IMR-90 (cell line): ENCODE data around the gene RBBP8. TPM values are rescaled to one million over a fixed set of nuclear protein-coding genes. Genes with fewer than 3 reads are reported as not detected.

ENCODE experiments used
- ATAC-seq: fragments of 200-7000 bp; cut with Tn5 transposase; 2 replicates; pipeline ENCODE4 v1.9.1; 2020; ENCODE audit warnings: low read depth, mild to moderate bottlenecking, moderate library complexity
- BruUV-seq: library from RNA; stranded (reverse); fragments of 400-500 nt; replicated peaks from 2 replicates; lab custom pipeline; 2021; lab: Mats Ljungman, UMichigan
- CTCF ChIA-PET: fragments of 300-600 bp; formaldehyde crosslinking; extraction: SDS; loops from one replicate; lab custom pipeline; 2021; ENCODE audit warnings: antibody characterized with exemption; lab: Yijun Ruan, JAX
- POLR2A ChIA-PET: fragments of 300-600 bp; sonication (Branson Sonifier 250); formaldehyde crosslinking; loops from one replicate; lab custom pipeline; 2022; ENCODE audit warnings: antibody characterized with exemption; ENCODE audit not compliant: unreplicated experiment; lab: Charles Lee
- DNase-seq: peaks from one replicate; pipeline ENCODE4 v3.0.0; 2013
- H2AFZ ChIP-seq: replicated peaks from 2 replicates; pipeline ENCODE3; 2013; ENCODE audit warnings: low read length, mild to moderate bottlenecking; ENCODE audit not compliant: poor library complexity
- H2AK5ac ChIP-seq: 2 replicates; pipeline ENCODE4 v1.6.1; 2013; ENCODE audit warnings: low read depth, low read length, inconsistent platforms
- H2AK9ac ChIP-seq: replicated peaks from 2 replicates; pipeline ENCODE3; 2013; ENCODE audit warnings: mild to moderate bottlenecking, low read depth, low read length, moderate library complexity; ENCODE audit not compliant: poor library complexity
- H2BK120ac ChIP-seq: 2 replicates; pipeline ENCODE4 v1.6.1; 2013; ENCODE audit warnings: low read depth, low read length, inconsistent platforms
- H2BK15ac ChIP-seq: 3 replicates; pipeline ENCODE4 v1.6.1; 2013; ENCODE audit warnings: low read depth, low read length, inconsistent platforms
- H2BK20ac ChIP-seq: 2 replicates; pipeline ENCODE4 v1.6.1; 2013; ENCODE audit warnings: low read depth, mild to moderate bottlenecking, inconsistent platforms, low read length, moderate library complexity
- H2BK5ac ChIP-seq: 2 replicates; pipeline ENCODE4 v1.6.1; 2013; ENCODE audit warnings: mild to moderate bottlenecking, low read depth, low read length, inconsistent platforms; ENCODE audit not compliant: poor library complexity, severe bottlenecking
- H3K14ac ChIP-seq: replicated peaks from 2 replicates; pipeline ENCODE4 v1.6.1; 2013; ENCODE audit warnings: low read depth, low read length, inconsistent platforms
- H3K18ac ChIP-seq: 2 replicates; pipeline ENCODE4 v1.6.1; 2013; ENCODE audit warnings: low read depth, low read length, control low read depth
- H3K23ac ChIP-seq: 2 replicates; pipeline ENCODE4 v1.6.1; 2013; ENCODE audit warnings: low read depth, low read length, inconsistent platforms
- H3K27ac ChIP-seq: 2 replicates; pipeline ENCODE4 v1.5.1; 2013; ENCODE audit warnings: mild to moderate bottlenecking, control low read depth, low read length; ENCODE audit not compliant: insufficient read depth
- H3K27me3 ChIP-seq: 2 replicates; pipeline ENCODE4 v1.6.1; 2013; ENCODE audit warnings: low read length; ENCODE audit not compliant: control insufficient read depth, insufficient read depth
- H3K36me3 ChIP-seq: 2 replicates; pipeline ENCODE4 v1.6.1; 2013; ENCODE audit warnings: low read length, mixed read lengths; ENCODE audit not compliant: control insufficient read depth, insufficient read depth
- H3K4ac ChIP-seq: 2 replicates; pipeline ENCODE4 v1.6.1; 2013; ENCODE audit warnings: low read depth, low read length, inconsistent platforms
- H3K4me1 ChIP-seq: 2 replicates; pipeline ENCODE4 v1.6.1; 2013; ENCODE audit warnings: low read length, mixed read lengths; ENCODE audit not compliant: control insufficient read depth, insufficient read depth
- H3K4me2 ChIP-seq: 2 replicates; pipeline ENCODE4 v1.6.1; 2013; ENCODE audit warnings: low read depth, mild to moderate bottlenecking, control low read depth, low read length, moderate library complexity
- H3K4me3 ChIP-seq: 2 replicates; pipeline ENCODE4 v1.5.1; 2013; ENCODE audit warnings: low read depth, mild to moderate bottlenecking, control low read depth, low read length, moderate library complexity; ENCODE audit not compliant: insufficient read depth
- H3K56ac ChIP-seq: 2 replicates; pipeline ENCODE4 v1.6.1; 2013; ENCODE audit warnings: low read length, inconsistent platforms; ENCODE audit not compliant: insufficient read depth; ENCODE audit errors: extremely low read depth
- H3K79me1 ChIP-seq, 2 experiments: 2 replicates each; pipeline ENCODE4 v1.6.1; 2013; ENCODE audit warnings: low read length in 2 of 2, inconsistent platforms in 1 of 2, low read depth in 1 of 2
- H3K9ac ChIP-seq: 2 replicates; pipeline ENCODE4 v1.6.1; 2013; ENCODE audit warnings: low read depth, low read length, control low read depth
- H3K9me1 ChIP-seq: 2 replicates; pipeline ENCODE4 v1.6.1; 2013; ENCODE audit warnings: low read length, inconsistent platforms; ENCODE audit not compliant: insufficient read depth
- H3K9me3 ChIP-seq: 2 replicates; pipeline ENCODE4 v1.6.1; 2013; ENCODE audit warnings: low read length; ENCODE audit not compliant: control insufficient read depth, insufficient read depth
- H4K20me1 ChIP-seq: 2 replicates; pipeline ENCODE4 v1.6.1; 2013; ENCODE audit warnings: low read length, inconsistent platforms; ENCODE audit not compliant: insufficient read depth
- H4K5ac ChIP-seq: 2 replicates; pipeline ENCODE4 v1.6.1; 2013; ENCODE audit warnings: mild to moderate bottlenecking, low read depth, low read length, control low read depth
- H4K8ac ChIP-seq, 2 experiments: 2 replicates each; pipeline ENCODE4 v1.6.1; 2013; ENCODE audit warnings: low read depth in 2 of 2, low read length in 2 of 2, control low read depth in 1 of 2, inconsistent platforms in 1 of 2
- H4K91ac ChIP-seq: 2 replicates; pipeline ENCODE4 v1.6.1; 2013; ENCODE audit warnings: low read depth, low read length, inconsistent platforms; ENCODE audit not compliant: insufficient read depth
- CTCF ChIP-seq: conservative IDR thresholded peaks from 2 replicates; pipeline ENCODE4 v1.5.1; 2012; ENCODE audit warnings: mild to moderate bottlenecking, low read depth, low read length, improper control_type of control experiment
- ELK1 ChIP-seq: fragments of 150-350 bp; IDR thresholded peaks from 2 replicates; pipeline ENCODE4 v1.6.1; 2016; ENCODE audit warnings: low read depth, mild to moderate bottlenecking, low read length, moderate library complexity, borderline replicate concordance
- MAFK ChIP-seq: IDR thresholded peaks from 2 replicates; pipeline ENCODE4 v1.6.1; 2012; ENCODE audit warnings: low read depth, low read length, improper control_type of control experiment
- SMC3 ChIP-seq: fragments of 150-350 bp; IDR thresholded peaks from 2 replicates; pipeline ENCODE4 v1.6.1; 2016; ENCODE audit warnings: low read depth, mild to moderate bottlenecking, antibody characterized with exemption, low read length, moderate library complexity
- USF2 ChIP-seq: fragments of 150-350 bp; IDR thresholded peaks from 2 replicates; pipeline ENCODE4 v1.6.1; 2017; ENCODE audit warnings: mild to moderate bottlenecking, antibody characterized with exemption, low read length, low read depth
- dilution Hi-C: fragments of 300-500 bp; cut with HindIII; formaldehyde crosslinking; loops from one replicate; pipeline ENCODE4 v1.14.3; 2018; ENCODE audit warnings: low sequenced_read_pairs; ENCODE audit not compliant: unreplicated experiment
- in situ Hi-C: fragments of 300-500 bp; cut with MboI; formaldehyde crosslinking; loops from 3 replicates; pipeline ENCODE4 v1.14.3; 2019; ENCODE audit warnings: low sequenced_read_pairs, inconsistent platforms, mixed read lengths
- intact Hi-C: fragments of 100-400 bp; cut with micrococcal nuclease; formaldehyde crosslinking; loops from 2 replicates; pipeline ENCODE4 v1.10.0; 2022
- polyA plus RNA-seq, 3 experiments: library from polyadenylated mRNA; depleted of rRNA; stranded (reverse); fragments of >200 nt; gene quantifications; 2 replicates each; pipeline ENCODE4 v1.2.3, GENCODE V29; 2012; ENCODE audit warnings: low replicate concordance in 1 of 3
- total RNA-seq: library from RNA; depleted of rRNA; stranded (reverse); fragments of >200 nt; gene quantifications from 2 replicates; pipeline ENCODE4 v1.2.3, GENCODE V29; 2012

RBBP8 gene
- total and polyA plus RNA-seq, 2 of the 4 experiments (the other 2 are of a cell fraction), result 12.0 to 21.1 TPM

GRCh38 chr18:22899421-22899820, 33.7 kb upstream of the RBBP8 start:
- no peak overlapping the region for H3K18ac ChIP-seq
- H2AFZ ChIP-seq, result no peak overlapping the region
- H2BK20ac ChIP-seq, result no peak overlapping the region
- no peak overlapping the region for H3K4me3 ChIP-seq
- no peak overlapping the region for H3K4ac ChIP-seq
- H2AK5ac ChIP-seq, result no peak overlapping the region
- no peaks in the 10 kb centered on the region for H3K36me3 ChIP-seq
- ATAC-seq (no peak), DNase-seq (no peak)
- H3K9me1 ChIP-seq, result no peaks in the 10 kb centered on the region; the same call in 1 of the 2 replicates
- H2BK15ac ChIP-seq, result no peak overlapping the region
- no peak overlapping the region for H4K91ac ChIP-seq
- no peaks in the 10 kb centered on the region for H3K4me1 ChIP-seq
- H3K79me1 ChIP-seq, result no peaks in the 10 kb centered on the region
- no peaks in the 10 kb centered on the region for H4K20me1 ChIP-seq
- H2BK120ac ChIP-seq, result no peak overlapping the region
- no peak overlapping the region for H4K5ac ChIP-seq
- no peak overlapping the region for H2AK9ac ChIP-seq
- in situ Hi-C loops (no loop called here), dilution Hi-C loops (no loop called here), intact Hi-C loops (no loop called here)
- ChIA-PET POLR2A (no interaction called here), CTCF (no interaction called here)
- H2BK5ac ChIP-seq, result no peak overlapping the region
- TF ChIP-seq ELK1, result no peak
- no peak for TF ChIP-seq MAFK
- no peak for TF ChIP-seq USF2
- TF ChIP-seq CTCF, result no peak
- TF ChIP-seq SMC3, result no peak
- H4K8ac ChIP-seq, result no peak overlapping the region
- H3K27me3 ChIP-seq, result peaks cover 2% of the 10 kb centered on the region; the same call in 1 of the 2 replicates
- no peak overlapping the region for H3K27ac ChIP-seq
- no peak overlapping the region for H3K4me2 ChIP-seq
- H3K14ac ChIP-seq, result no peak overlapping the region
- no peaks in the 10 kb centered on the region for H3K9me3 ChIP-seq
- H3K56ac ChIP-seq, result no peak overlapping the region
- H3K9ac ChIP-seq, result no peak overlapping the region
- no peak overlapping the region for H3K23ac ChIP-seq
- no TSS peak for BruUV-seq
